ENCODE data around the gene NBAS. TPM values are rescaled to one million over a fixed set of nuclear protein-coding genes. Genes with fewer than 3 reads are reported as not detected.
"Not testable (repeated sequence)": the region's sequence is repeated elsewhere in the genome, so short reads cannot be mapped to it uniquely, and the experiment has no call there.

NBAS gene
- total and polyA plus RNA-seq, 2 of the 13 experiments (the other 11 are each of a cell fraction or from before 2014, with no cell fraction given) = 33.6 to 58.7 TPM

DNA sequence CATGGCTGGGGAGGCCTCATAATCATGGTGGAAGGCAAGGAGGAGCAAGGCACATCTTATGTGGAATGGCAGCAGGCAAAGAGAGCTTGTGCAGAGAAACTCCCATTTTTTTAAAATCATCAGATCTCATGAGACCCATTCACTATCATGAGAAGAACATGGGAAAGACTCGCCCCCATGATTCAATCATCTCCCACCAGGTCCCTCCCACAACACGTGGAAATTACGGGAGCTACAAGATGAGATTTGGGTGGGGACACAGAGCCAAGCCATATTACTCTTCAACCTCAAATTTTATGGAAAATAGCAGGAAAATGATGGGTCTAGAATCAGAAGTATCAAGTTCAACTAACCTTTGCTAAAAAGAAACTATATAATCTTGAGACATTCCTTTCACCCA lies 42.4 kb downstream of the NBAS start:
- H3K4me3 ChIP-seq (replicated peaks in 1 of 3; ENCODE audit: insufficient read depth in 1 of 3, low read depth in 2 of 3, low read length in 3 of 3); FAIRE-seq; in situ Hi-C loops (cut with HindIII; ENCODE audit: extremely low pct_ligation_motif_present, low pct_unique_long_range_greater_than_20kb); H3K4me2 ChIP-seq (ENCODE audit: low read depth, low read length); POLR2A ChIA-PET; DNase-seq (ENCODE audit: low spot score); H4K20me1 ChIP-seq (ENCODE audit: insufficient read depth, low read length); H3K9me3 ChIP-seq (ENCODE audit: low read length); CTCF ChIA-PET (ENCODE audit: low intra/inter-chr PET ratio, low total read pairs); H3K9ac ChIP-seq (ENCODE audit: insufficient read depth, low read depth, low read length); H3K79me2 ChIP-seq (ENCODE audit: insufficient read depth, low read length); H2AFZ ChIP-seq (ENCODE audit: low read length); ATAC-seq; intact Hi-C loops (cut with micrococcal nuclease; ENCODE audit: unreplicated experiment); H3K27me3 ChIP-seq (ENCODE audit: control insufficient read depth in 1 of 2, insufficient read depth in 2 of 2, low read length in 2 of 2); BruUV-seq (replicated peaks); H3K27ac ChIP-seq (ENCODE audit: extremely low read length, insufficient read depth, low read length): not testable (repeated sequence)
- TF ChIP-seq, protein P1, sequence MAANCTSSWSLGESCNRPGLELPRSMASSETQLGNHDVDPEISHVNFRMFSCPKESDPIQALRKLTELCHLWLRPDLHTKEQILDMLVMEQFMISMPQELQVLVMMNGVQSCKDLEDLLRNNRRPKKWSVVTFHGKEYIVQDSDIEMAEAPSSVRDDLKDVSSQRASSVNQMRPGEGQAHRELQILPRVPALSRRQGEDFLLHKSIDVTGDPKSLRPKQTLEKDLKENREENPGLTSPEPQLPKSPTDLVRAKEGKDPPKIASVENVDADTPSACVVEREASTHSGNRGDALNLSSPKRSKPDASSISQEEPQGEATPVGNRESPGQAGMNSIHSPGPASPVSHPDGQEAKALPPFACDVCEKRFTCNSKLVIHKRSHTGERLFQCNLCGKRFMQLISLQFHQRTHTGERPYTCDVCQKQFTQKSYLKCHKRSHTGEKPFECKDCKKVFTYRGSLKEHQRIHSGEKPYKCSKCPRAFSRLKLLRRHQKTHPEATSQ (CRISPR knock-in tag; IDR thresholded peaks at IDR 0.05; ENCODE audit: borderline replicate concordance) = peak; percentile 60; the same call in 1 of the 2 replicates
- Histone ChIP-seq H3K4me1 (ENCODE audit: insufficient read depth, low read length) (peaks cover 14% of the 10 kb centered on the region), H3K36me3 (replicated peaks in 1 of 2; ENCODE audit: control insufficient read depth in 1 of 2, insufficient read depth in 2 of 2, low read length in 2 of 2) (peaks cover under 1 to 21% of the 10 kb centered on the region in 2 experiments; a peak in 3 of 5 replicates)
- 99% methylated on average over 3 of the region's 3 CpGs for WGBS (ENCODE audit: low lambda C conversion rate)

DNA sequence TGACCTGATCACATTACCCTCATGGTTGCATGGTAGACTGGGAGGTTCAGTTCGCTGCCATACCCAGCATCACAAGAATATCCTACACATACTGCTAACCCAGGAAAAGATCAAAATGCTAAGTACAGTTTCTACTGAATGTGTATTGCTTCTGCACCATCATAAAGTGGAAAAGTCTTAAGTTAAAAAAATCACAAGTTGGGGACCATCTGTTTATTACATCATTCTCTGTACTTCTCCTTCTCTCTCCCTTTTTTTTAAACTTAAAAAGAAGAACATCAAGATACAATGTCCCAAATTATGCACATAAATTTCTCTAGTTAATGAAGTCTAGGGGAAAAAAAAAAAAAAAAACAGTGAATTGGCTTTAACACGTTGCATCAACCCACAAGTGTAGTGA lies 43.3 kb downstream of the NBAS start:
- no peak overlapping the region for H3K4me2 ChIP-seq (ENCODE audit: low read depth, low read length)
- H3K27me3 ChIP-seq (ENCODE audit: control insufficient read depth in 1 of 2, insufficient read depth in 2 of 2, low read length in 2 of 2) = no peaks in the 10 kb centered on the region
- 100% methylated on average over 2 of the region's 2 CpGs for WGBS (ENCODE audit: low lambda C conversion rate)
- BruUV-seq (replicated peaks) = no TSS peak
- H3K36me3 ChIP-seq (replicated peaks in 1 of 2; ENCODE audit: control insufficient read depth in 1 of 2, insufficient read depth in 2 of 2, low read length in 2 of 2) = peaks cover 2 to 16% of the 10 kb centered on the region in 2 experiments; a peak in 2 of 5 replicates
- no peak overlapping the region for H2AFZ ChIP-seq (ENCODE audit: low read length)
- H3K79me2 ChIP-seq (ENCODE audit: insufficient read depth, low read length) = no peaks in the 10 kb centered on the region
- no peaks in the 10 kb centered on the region for H3K9me3 ChIP-seq (ENCODE audit: low read length)
- FAIRE-seq (no peak), DNase-seq (ENCODE audit: low spot score) (no peak), ATAC-seq (no peak)
- in situ Hi-C loops (cut with HindIII; ENCODE audit: extremely low pct_ligation_motif_present, low pct_unique_long_range_greater_than_20kb) = no loop called here
- no peaks in the 10 kb centered on the region for H4K20me1 ChIP-seq (ENCODE audit: insufficient read depth, low read length)
- ChIA-PET POLR2A (no interaction called here), CTCF (ENCODE audit: low intra/inter-chr PET ratio, low total read pairs) (no interaction called here)
- intact Hi-C loops (cut with micrococcal nuclease; ENCODE audit: unreplicated experiment) = no loop called here
- H3K4me1 ChIP-seq (ENCODE audit: insufficient read depth, low read length) = peaks cover 14% of the 10 kb centered on the region
- H3K27ac ChIP-seq (ENCODE audit: extremely low read length, insufficient read depth, low read length) = no peak overlapping the region
- no peak overlapping the region for H3K9ac ChIP-seq (ENCODE audit: insufficient read depth, low read depth, low read length)
- TF ChIP-seq CAMTA2 (CRISPR knock-in tag; IDR thresholded peaks at IDR 0.05; ENCODE audit: borderline replicate concordance) = no peak
- no peak for TF ChIP-seq SMYD3 (CRISPR knock-in tag; IDR thresholded peaks at IDR 0.05)
- TF ChIP-seq ZNF101 (CRISPR knock-in tag; IDR thresholded peaks at IDR 0.05; ENCODE audit: borderline replicate concordance, low read depth) = no peak
- no peak for TF ChIP-seq SAP130 (CRISPR knock-in tag; IDR thresholded peaks at IDR 0.05; ENCODE audit: low read depth)
- no peak for TF ChIP-seq ZZZ3 (CRISPR knock-in tag; IDR thresholded peaks at IDR 0.05; ENCODE audit: borderline replicate concordance)
- no peak for TF ChIP-seq REL (CRISPR knock-in tag; conservative IDR thresholded peaks at IDR 0.05)
- TF ChIP-seq JARID2 (CRISPR knock-in tag; IDR thresholded peaks at IDR 0.05; ENCODE audit: insufficient replicate concordance) = no peak
- TF ChIP-seq ZNF343 (CRISPR knock-in tag; IDR thresholded peaks at IDR 0.05) = no peak
- TF ChIP-seq, protein P2, sequence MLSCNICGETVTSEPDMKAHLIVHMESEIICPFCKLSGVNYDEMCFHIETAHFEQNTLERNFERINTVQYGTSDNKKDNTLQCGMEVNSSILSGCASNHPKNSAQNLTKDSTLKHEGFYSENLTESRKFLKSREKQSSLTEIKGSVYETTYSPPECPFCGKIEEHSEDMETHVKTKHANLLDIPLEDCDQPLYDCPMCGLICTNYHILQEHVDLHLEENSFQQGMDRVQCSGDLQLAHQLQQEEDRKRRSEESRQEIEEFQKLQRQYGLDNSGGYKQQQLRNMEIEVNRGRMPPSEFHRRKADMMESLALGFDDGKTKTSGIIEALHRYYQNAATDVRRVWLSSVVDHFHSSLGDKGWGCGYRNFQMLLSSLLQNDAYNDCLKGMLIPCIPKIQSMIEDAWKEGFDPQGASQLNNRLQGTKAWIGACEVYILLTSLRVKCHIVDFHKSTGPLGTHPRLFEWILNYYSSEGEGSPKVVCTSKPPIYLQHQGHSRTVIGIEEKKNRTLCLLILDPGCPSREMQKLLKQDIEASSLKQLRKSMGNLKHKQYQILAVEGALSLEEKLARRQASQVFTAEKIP (CRISPR knock-in tag; IDR thresholded peaks at IDR 0.05; ENCODE audit: borderline replicate concordance) = no peak
- TF ChIP-seq PPARG (CRISPR knock-in tag; conservative IDR thresholded peaks at IDR 0.05) = no peak
- TF ChIP-seq ELF3 (CRISPR knock-in tag; IDR thresholded peaks at IDR 0.05) = no peak
- TF ChIP-seq, protein P3, sequence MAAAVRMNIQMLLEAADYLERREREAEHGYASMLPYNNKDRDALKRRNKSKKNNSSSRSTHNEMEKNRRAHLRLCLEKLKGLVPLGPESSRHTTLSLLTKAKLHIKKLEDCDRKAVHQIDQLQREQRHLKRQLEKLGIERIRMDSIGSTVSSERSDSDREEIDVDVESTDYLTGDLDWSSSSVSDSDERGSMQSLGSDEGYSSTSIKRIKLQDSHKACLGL (CRISPR knock-in tag; IDR thresholded peaks at IDR 0.05) = no peak
- no peak for TF ChIP-seq EHMT2 (IDR thresholded peaks at IDR 0.05; ENCODE audit: borderline replicate concordance, low read depth, low read length)
- no peak for TF ChIP-seq MEIS2 (CRISPR knock-in tag; IDR thresholded peaks at IDR 0.05)
- H3K4me3 ChIP-seq (replicated peaks in 1 of 3; ENCODE audit: insufficient read depth in 1 of 3, low read depth in 2 of 3, low read length in 3 of 3) = no peak overlapping the region

Measured in HepG2 (cell line).